KOPT-K1 (cell line): Measurements from ENCODE around the gene SPAG7.

Experiments used
- H3K27ac ChIP-seq: fragments of 200-600 bp; sonication (generic); 2 replicates; pipeline ENCODE4 v1.5.1; 2016; ENCODE audit warnings: antibody characterized with exemption, mild to moderate bottlenecking, low read depth, low read length; ENCODE audit not compliant: poor library complexity, severe bottlenecking
- H3K36me3 ChIP-seq: fragments of 200-600 bp; sonication (generic); 2 replicates; pipeline ENCODE4 v1.5.1; 2017; ENCODE audit warnings: antibody characterized with exemption, mild to moderate bottlenecking, low read length, moderate library complexity; ENCODE audit not compliant: insufficient read depth
- H3K9me3 ChIP-seq: fragments of 200-600 bp; sonication (generic); 2 replicates; pipeline ENCODE4 v1.5.1; 2017; ENCODE audit warnings: antibody characterized with exemption, low read length, mild to moderate bottlenecking; ENCODE audit not compliant: insufficient read depth, poor library complexity, severe bottlenecking

SPAG7 gene

GRCh38 chr17:4967539-4968485 lies at the start of gene SPAG7:
TSS of gene SPAG7 (minus strand) at chr17:4967817. CDS start at chr17:4967804, 13 bp downstream.
- Histone ChIP-seq H3K9me3 (no peaks in the 10 kb centered on the region), H3K27ac (peak within 1 kb of the TSS; percentile 84), H3K36me3 (peaks cover 30% of the 10 kb centered on the region)

- Histone ChIP-seq H3K36me3 (peaks cover 29% of the 10 kb centered on the region; the same call in 1 of the 2 replicates), H3K9me3 (no peaks in the 10 kb centered on the region), H3K27ac (no peak overlapping the region)
These were observed 46.7 kb upstream of the SPAG7 start for GRCh38 chr17:5014357-5014756.

GRCh38 chr17:5011928-5012327 lies 44.3 kb upstream of the SPAG7 start:
- H3K9me3 ChIP-seq: no peaks in the 10 kb centered on the region
- peaks cover 37% of the 10 kb centered on the region; the same call in 1 of the 2 replicates for H3K36me3 ChIP-seq
- no peak overlapping the region for H3K27ac ChIP-seq

- Histone ChIP-seq H3K27ac (no peak overlapping the region), H3K9me3 (no peaks in the 10 kb centered on the region), H3K36me3 (peaks cover 62% of the 10 kb centered on the region)
These were observed 35.7 kb upstream of the SPAG7 start for GRCh38 chr17:5003214-5003867.

GRCh38 chr17:5002121-5002788 lies 34.6 kb upstream of the SPAG7 start:
- Histone ChIP-seq H3K27ac (no peak overlapping the region), H3K36me3 (peaks cover 53% of the 10 kb centered on the region), H3K9me3 (no peaks in the 10 kb centered on the region)

- Histone ChIP-seq H3K27ac (no peak overlapping the region), H3K9me3 (no peaks in the 10 kb centered on the region), H3K36me3 (peaks cover 40% of the 10 kb centered on the region)
These were observed 32.6 kb upstream of the SPAG7 start for GRCh38 chr17:5000237-5000639.

- Histone ChIP-seq H3K36me3 (peaks cover 33% of the 10 kb centered on the region), H3K9me3 (no peaks in the 10 kb centered on the region), H3K27ac (no peak overlapping the region)
These were observed 31.9 kb upstream of the SPAG7 start for GRCh38 chr17:4999430-5000093.

- H3K27ac ChIP-seq: no peak overlapping the region
- peaks cover 26% of the 10 kb centered on the region for H3K36me3 ChIP-seq
- no peaks in the 10 kb centered on the region for H3K9me3 ChIP-seq
These were observed 31.3 kb upstream of the SPAG7 start for GRCh38 chr17:4998732-4999429.

- peaks cover 19% of the 10 kb centered on the region; the same call in 1 of the 2 replicates for H3K36me3 ChIP-seq
- no peaks in the 10 kb centered on the region for H3K9me3 ChIP-seq
- peak overlapping the region; percentile 75 for H3K27ac ChIP-seq
These were observed 30.6 kb upstream of the SPAG7 start for GRCh38 chr17:4998027-4998731.

- peaks cover 13% of the 10 kb centered on the region; the same call in 1 of the 2 replicates for H3K36me3 ChIP-seq
- no peaks in the 10 kb centered on the region for H3K9me3 ChIP-seq
- peak within 1 kb of the TSS; percentile 75 for H3K27ac ChIP-seq
These were observed 29.8 kb upstream of the SPAG7 start, which contains the start of the genes INCA1 and KIF1C for GRCh38 chr17:4997302-4998026. TSS of gene INCA1 (minus strand) at chr17:4997522. CDS start at chr17:4994437, 3,085 bp downstream. TSS of gene KIF1C (plus strand) at chr17:4997950. CDS start at chr17:5000247, 2,297 bp downstream.

GRCh38 chr17:4994081-4994595 lies 26.5 kb upstream of the SPAG7 start:
- no peaks in the 10 kb centered on the region for H3K9me3 ChIP-seq
- H3K36me3 ChIP-seq: no peaks in the 10 kb centered on the region
- no peak overlapping the region for H3K27ac ChIP-seq

- no peaks in the 10 kb centered on the region for H3K9me3 ChIP-seq
- H3K36me3 ChIP-seq: peaks cover under 1% of the 10 kb centered on the region; the same call in 1 of the 2 replicates
- H3K27ac ChIP-seq: peak overlapping the region; percentile 63
These were observed 20.4 kb upstream of the SPAG7 start for GRCh38 chr17:4987767-4988567.
